TTC549 (cell line): ENCODE data around the gene TSHZ2.

ENCODE experiments used
- FAIRE-seq: peaks from 2 replicates; lab custom pipeline; 2012; peaks lifted over from hg19 to GRCh38; lab: Jason Lieb, UNC

Gene TSHZ2

GRCh38 chr20:53064935-53065334 lies 92.8 kb downstream of the TSHZ2 start:
- no peak for FAIRE-seq

GRCh38 chr20:53068241-53068640 lies 96.1 kb downstream of the TSHZ2 start:
- no peak for FAIRE-seq

GRCh38 chr20:53069132-53069531 lies 97.0 kb downstream of the TSHZ2 start:
- no peak for FAIRE-seq

- FAIRE-seq = no peak
Observed at GRCh38 chr20:53070224-53070623, 98.1 kb downstream of the TSHZ2 start.

- FAIRE-seq = no peak
Observed at GRCh38 chr20:53070706-53071392, 98.7 kb downstream of the TSHZ2 start.

- no peak for FAIRE-seq
Observed at GRCh38 chr20:53071833-53072232, 99.7 kb downstream of the TSHZ2 start.

GRCh38 chr20:53072923-53073579 lies 100.9 kb downstream of the TSHZ2 start:
- FAIRE-seq = no peak

- no peak for FAIRE-seq
Observed at GRCh38 chr20:53073636-53074415, 101.7 kb downstream of the TSHZ2 start.

- FAIRE-seq = no peak
Observed at GRCh38 chr20:53074811-53075314, 102.7 kb downstream of the TSHZ2 start.

GRCh38 chr20:53076668-53077067 lies 104.5 kb downstream of the TSHZ2 start:
- no peak for FAIRE-seq

- FAIRE-seq = no peak
Observed at GRCh38 chr20:53077373-53078205, 105.4 kb downstream of the TSHZ2 start.

- FAIRE-seq = no peak
Observed at GRCh38 chr20:53078761-53079160, 106.6 kb downstream of the TSHZ2 start.

- no peak for FAIRE-seq
Observed at GRCh38 chr20:53079261-53079691, 107.1 kb downstream of the TSHZ2 start.

- no peak for FAIRE-seq
Observed at GRCh38 chr20:53079828-53080686, 107.9 kb downstream of the TSHZ2 start.

GRCh38 chr20:53080687-53080962 lies 108.5 kb downstream of the TSHZ2 start:
- no peak for FAIRE-seq

- no peak for FAIRE-seq
Observed at GRCh38 chr20:53080969-53081871, 109.1 kb downstream of the TSHZ2 start.

GRCh38 chr20:53081916-53082863 lies 110.0 kb downstream of the TSHZ2 start:
- no peak for FAIRE-seq

- no peak for FAIRE-seq
Observed at GRCh38 chr20:53083411-53083810, 111.3 kb downstream of the TSHZ2 start.

GRCh38 chr20:53084408-53084997 lies 112.3 kb downstream of the TSHZ2 start:
- FAIRE-seq = no peak
